Liver (tissue), 3 donors: ENCODE results near the gene CEP83.

Experiments used
- EGR1 ChIP-seq, 2 donors: IDR thresholded peaks; 2 replicates each; pipeline ENCODE4 v1.6.1; 2016 to 2018; ENCODE audit warnings: antibody characterized with exemption in 2 of 2, low read depth in 2 of 2
- GABPA ChIP-seq, 2 donors: IDR thresholded peaks in 1 of 2; conservative IDR thresholded peaks in 1 of 2; 2 replicates each; pipeline ENCODE4 v1.6.1; 2016; ENCODE audit warnings: antibody characterized with exemption in 2 of 2, mild to moderate bottlenecking in 1 of 2, moderate library complexity in 1 of 2
- HNF4G ChIP-seq: IDR thresholded peaks from 2 replicates; pipeline ENCODE4 v1.6.1; 2016; ENCODE audit warnings: antibody characterized with exemption
- JUND ChIP-seq, 2 donors: IDR thresholded peaks; 2 replicates each; pipeline ENCODE4 v1.6.1; 2016; ENCODE audit warnings: antibody characterized with exemption in 2 of 2
- RAD21 ChIP-seq, 2 donors: IDR thresholded peaks; 2 replicates each; pipeline ENCODE4 v1.6.1; 2016; ENCODE audit warnings: antibody characterized with exemption in 2 of 2, mild to moderate bottlenecking in 2 of 2
- SP1 ChIP-seq: IDR thresholded peaks from 2 replicates; pipeline ENCODE4 v1.6.1; 2018; ENCODE audit warnings: antibody characterized with exemption, mild to moderate bottlenecking
- YY1 ChIP-seq: IDR thresholded peaks from 2 replicates; pipeline ENCODE4 v1.6.1; 2016; ENCODE audit warnings: antibody characterized with exemption, mild to moderate bottlenecking
- TF ChIP-seq, protein P1 (sequence below): fragments of 150-350 bp; IDR thresholded peaks from 2 replicates; pipeline ENCODE4 v1.5.1; 2017; ENCODE audit warnings: improper control_type of control experiment, low read depth, low read length; ENCODE audit not compliant: missing input control
- TF ChIP-seq, protein P2 (sequence below): IDR thresholded peaks from 2 replicates; pipeline ENCODE4 v1.6.1; 2016; ENCODE audit warnings: antibody characterized with exemption
- TF ChIP-seq, protein P3 (sequence below): IDR thresholded peaks from 2 replicates; pipeline ENCODE4 v1.6.1; 2016; ENCODE audit warnings: antibody characterized with exemption
- TF ChIP-seq, protein P4 (sequence below): IDR thresholded peaks from 2 replicates; pipeline ENCODE4 v1.6.1; 2016; ENCODE audit warnings: antibody characterized with exemption, mild to moderate bottlenecking
- TF ChIP-seq, protein P5 (sequence below): IDR thresholded peaks from 2 replicates; pipeline ENCODE4 v1.6.1; 2016; ENCODE audit warnings: antibody characterized with exemption
- donor health status: healthy.
- donor health status: healthy.

DNA sequence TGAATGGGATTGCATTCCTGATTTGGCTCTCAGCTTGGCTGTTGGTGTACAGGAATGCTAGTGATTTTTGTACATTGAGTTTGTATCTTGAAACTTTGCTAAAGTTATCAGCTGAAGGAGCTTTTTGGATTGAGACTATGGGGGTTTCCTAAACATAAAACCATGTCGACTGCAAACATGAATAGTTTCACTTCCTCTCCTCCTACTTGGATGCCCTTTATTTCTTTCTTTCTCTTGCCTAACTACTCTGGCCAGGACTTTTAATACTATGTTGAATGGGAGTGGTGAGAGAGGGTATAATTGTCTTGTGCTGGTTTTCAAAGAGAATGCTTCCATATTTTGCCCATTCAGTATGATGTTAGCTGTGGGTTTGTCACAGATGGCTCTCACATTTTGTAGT is 141.5 kb downstream of the CEP83 start:
- TF ChIP-seq, protein P1, sequence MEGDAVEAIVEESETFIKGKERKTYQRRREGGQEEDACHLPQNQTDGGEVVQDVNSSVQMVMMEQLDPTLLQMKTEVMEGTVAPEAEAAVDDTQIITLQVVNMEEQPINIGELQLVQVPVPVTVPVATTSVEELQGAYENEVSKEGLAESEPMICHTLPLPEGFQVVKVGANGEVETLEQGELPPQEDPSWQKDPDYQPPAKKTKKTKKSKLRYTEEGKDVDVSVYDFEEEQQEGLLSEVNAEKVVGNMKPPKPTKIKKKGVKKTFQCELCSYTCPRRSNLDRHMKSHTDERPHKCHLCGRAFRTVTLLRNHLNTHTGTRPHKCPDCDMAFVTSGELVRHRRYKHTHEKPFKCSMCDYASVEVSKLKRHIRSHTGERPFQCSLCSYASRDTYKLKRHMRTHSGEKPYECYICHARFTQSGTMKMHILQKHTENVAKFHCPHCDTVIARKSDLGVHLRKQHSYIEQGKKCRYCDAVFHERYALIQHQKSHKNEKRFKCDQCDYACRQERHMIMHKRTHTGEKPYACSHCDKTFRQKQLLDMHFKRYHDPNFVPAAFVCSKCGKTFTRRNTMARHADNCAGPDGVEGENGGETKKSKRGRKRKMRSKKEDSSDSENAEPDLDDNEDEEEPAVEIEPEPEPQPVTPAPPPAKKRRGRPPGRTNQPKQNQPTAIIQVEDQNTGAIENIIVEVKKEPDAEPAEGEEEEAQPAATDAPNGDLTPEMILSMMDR: no peak
- TF ChIP-seq, protein P2, sequence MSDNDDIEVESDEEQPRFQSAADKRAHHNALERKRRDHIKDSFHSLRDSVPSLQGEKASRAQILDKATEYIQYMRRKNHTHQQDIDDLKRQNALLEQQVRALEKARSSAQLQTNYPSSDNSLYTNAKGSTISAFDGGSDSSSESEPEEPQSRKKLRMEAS: no peak
- TF ChIP-seq RAD21 (IDR thresholded peaks at IDR 0.05): no peak
- no peak for TF ChIP-seq SP1
- TF ChIP-seq, protein P3, sequence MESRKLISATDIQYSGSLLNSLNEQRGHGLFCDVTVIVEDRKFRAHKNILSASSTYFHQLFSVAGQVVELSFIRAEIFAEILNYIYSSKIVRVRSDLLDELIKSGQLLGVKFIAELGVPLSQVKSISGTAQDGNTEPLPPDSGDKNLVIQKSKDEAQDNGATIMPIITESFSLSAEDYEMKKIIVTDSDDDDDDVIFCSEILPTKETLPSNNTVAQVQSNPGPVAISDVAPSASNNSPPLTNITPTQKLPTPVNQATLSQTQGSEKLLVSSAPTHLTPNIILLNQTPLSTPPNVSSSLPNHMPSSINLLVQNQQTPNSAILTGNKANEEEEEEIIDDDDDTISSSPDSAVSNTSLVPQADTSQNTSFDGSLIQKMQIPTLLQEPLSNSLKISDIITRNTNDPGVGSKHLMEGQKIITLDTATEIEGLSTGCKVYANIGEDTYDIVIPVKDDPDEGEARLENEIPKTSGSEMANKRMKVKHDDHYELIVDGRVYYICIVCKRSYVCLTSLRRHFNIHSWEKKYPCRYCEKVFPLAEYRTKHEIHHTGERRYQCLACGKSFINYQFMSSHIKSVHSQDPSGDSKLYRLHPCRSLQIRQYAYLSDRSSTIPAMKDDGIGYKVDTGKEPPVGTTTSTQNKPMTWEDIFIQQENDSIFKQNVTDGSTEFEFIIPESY: no peak
- no peak for TF ChIP-seq EGR1 (IDR thresholded peaks at IDR 0.05; ENCODE audit: low read depth in 2 of 2)
- TF ChIP-seq, protein P4, sequence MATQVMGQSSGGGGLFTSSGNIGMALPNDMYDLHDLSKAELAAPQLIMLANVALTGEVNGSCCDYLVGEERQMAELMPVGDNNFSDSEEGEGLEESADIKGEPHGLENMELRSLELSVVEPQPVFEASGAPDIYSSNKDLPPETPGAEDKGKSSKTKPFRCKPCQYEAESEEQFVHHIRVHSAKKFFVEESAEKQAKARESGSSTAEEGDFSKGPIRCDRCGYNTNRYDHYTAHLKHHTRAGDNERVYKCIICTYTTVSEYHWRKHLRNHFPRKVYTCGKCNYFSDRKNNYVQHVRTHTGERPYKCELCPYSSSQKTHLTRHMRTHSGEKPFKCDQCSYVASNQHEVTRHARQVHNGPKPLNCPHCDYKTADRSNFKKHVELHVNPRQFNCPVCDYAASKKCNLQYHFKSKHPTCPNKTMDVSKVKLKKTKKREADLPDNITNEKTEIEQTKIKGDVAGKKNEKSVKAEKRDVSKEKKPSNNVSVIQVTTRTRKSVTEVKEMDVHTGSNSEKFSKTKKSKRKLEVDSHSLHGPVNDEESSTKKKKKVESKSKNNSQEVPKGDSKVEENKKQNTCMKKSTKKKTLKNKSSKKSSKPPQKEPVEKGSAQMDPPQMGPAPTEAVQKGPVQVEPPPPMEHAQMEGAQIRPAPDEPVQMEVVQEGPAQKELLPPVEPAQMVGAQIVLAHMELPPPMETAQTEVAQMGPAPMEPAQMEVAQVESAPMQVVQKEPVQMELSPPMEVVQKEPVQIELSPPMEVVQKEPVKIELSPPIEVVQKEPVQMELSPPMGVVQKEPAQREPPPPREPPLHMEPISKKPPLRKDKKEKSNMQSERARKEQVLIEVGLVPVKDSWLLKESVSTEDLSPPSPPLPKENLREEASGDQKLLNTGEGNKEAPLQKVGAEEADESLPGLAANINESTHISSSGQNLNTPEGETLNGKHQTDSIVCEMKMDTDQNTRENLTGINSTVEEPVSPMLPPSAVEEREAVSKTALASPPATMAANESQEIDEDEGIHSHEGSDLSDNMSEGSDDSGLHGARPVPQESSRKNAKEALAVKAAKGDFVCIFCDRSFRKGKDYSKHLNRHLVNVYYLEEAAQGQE: no peak
- TF ChIP-seq YY1: no peak
- TF ChIP-seq, protein P5, sequence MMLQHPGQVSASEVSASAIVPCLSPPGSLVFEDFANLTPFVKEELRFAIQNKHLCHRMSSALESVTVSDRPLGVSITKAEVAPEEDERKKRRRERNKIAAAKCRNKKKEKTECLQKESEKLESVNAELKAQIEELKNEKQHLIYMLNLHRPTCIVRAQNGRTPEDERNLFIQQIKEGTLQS: no peak
- TF ChIP-seq HNF4G: no peak
- no peak for TF ChIP-seq GABPA (IDR thresholded peaks at IDR 0.05 in 1 of 2, conservative IDR thresholded peaks at IDR 0.05 in 1 of 2)
- TF ChIP-seq JUND (IDR thresholded peaks at IDR 0.05): no peak
